HG02885 (cell line): ENCODE results near the gene THAP5.

Experiments used
- ATAC-seq: cut with Tn5 transposase; IDR thresholded peaks from one replicate; pipeline ENCODE4 v1.9.1; 2021; ENCODE audit warnings: mild to moderate bottlenecking; ENCODE audit not compliant: unreplicated experiment, poor library complexity

Gene THAP5

GRCh38 chr7:108569381-108570145 lies at the start of gene THAP5, which contains the start of gene DNAJB9:
Gene THAP5, minus strand, starts transcription at chr7:108569706. Its CDS starts 137 bp downstream, at chr7:108569569.
Gene DNAJB9, plus strand, starts transcription at chr7:108569874. Its CDS starts 1,853 bp downstream, at chr7:108571727.
- ATAC-seq = peak; percentile 94

- no peak for ATAC-seq
Measured at GRCh38 chr7:108618056-108618455, 48.5 kb upstream of the THAP5 start.

DNA sequence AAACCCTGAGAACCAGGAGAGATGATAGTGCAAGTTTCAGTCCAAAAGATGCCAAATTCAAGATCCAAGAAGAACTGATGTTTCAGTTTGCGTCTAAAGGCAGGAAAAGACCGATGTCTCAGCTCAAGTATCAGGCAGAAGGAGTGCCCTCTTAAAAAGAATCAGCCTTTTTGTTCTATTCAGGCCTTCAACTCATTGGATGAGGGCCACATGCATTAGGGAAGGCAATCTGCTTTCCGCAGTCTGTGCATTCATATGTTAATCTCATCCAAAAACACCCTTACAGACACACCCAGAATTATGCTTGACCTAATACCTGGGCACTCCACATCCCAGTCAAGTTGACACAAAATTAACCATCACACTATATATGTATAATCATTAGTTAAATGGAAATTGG lies 45.4 kb upstream of the THAP5 start:
- ATAC-seq = no peak

DNA sequence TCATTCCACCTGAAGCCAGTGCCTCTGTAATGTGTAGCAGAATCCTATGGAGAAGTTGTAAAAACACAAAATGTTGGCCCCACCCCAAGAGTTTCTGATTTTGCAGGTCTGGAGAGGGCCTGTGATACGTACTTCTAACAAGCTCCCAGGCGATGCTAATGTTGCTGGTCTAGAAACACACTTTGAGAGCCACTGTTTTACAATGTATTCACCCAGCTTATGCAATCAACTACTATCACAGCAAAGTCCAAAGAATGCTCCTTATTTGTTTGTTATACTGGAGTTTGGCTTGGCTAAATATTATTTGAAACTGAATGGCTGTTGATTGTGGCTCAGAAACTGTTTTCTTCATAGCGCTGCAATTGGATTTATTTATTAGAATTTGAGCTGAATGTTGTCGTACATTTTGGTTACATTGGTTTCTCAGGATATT lies 44.5 kb upstream of the THAP5 start:
- ATAC-seq = no peak

- ATAC-seq = peak; percentile 80
Measured at GRCh38 chr7:108613147-108613948, 43.8 kb upstream of the THAP5 start.

GRCh38 chr7:108611268-108611667 lies 41.8 kb upstream of the THAP5 start:
- ATAC-seq = no peak

DNA sequence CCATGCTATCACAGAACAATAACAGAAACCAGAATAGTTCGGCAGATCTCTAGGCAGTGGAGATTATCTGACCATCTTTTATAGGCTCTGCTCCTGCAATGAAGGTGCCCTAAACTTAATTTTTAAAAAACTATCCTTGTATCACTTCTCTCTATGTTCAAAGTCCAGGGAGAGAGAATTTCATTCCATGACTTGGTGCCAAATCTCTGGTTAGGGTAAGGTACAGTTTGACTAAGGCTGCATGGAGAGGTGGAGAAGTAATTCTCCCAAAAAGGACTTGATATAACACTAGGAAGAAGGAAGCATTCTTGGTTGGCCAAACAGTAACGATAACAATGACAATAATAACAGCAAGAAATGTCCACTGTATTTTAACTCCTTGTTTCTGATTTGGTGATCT lies 40.1 kb upstream of the THAP5 start:
- ATAC-seq = no peak

GRCh38 chr7:108605559-108606201 lies 36.2 kb upstream of the THAP5 start:
- peak; percentile 67 for ATAC-seq

DNA sequence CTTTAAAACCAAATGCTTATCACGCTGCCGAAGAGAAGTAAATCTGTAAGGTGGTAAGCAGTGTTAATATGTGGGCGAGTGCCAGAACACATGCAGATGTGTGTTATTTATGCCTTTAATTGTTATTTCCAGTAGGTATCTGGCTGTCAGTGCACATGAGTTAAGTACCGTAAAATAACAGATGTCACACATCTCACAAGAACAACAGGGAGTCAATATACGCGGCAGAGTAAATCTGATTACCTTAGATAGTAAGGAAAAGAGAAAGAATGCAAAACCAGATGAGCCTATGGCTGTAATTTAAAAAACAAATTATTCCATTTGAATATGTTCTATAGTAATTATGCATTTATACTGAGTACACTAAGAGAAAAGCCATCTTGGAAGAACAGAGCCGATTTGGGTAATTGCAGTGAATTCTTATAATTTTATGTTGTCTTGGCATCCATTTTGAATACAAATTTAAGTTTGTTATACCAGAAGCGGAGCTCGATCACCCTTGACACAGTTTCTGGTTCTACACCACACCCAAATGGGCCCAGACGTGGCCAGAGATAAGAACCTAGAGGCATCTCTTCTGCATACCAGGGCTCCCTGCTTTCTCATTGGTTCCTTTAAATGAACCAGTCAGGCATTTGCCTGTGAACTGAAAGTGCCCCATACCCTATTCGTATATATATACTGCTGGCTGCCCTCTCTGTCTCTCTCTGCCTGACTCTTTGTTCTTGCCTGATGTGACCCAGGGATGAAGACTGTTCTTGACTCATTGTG lies 35.0 kb upstream of the THAP5 start:
- ATAC-seq = no peak

DNA sequence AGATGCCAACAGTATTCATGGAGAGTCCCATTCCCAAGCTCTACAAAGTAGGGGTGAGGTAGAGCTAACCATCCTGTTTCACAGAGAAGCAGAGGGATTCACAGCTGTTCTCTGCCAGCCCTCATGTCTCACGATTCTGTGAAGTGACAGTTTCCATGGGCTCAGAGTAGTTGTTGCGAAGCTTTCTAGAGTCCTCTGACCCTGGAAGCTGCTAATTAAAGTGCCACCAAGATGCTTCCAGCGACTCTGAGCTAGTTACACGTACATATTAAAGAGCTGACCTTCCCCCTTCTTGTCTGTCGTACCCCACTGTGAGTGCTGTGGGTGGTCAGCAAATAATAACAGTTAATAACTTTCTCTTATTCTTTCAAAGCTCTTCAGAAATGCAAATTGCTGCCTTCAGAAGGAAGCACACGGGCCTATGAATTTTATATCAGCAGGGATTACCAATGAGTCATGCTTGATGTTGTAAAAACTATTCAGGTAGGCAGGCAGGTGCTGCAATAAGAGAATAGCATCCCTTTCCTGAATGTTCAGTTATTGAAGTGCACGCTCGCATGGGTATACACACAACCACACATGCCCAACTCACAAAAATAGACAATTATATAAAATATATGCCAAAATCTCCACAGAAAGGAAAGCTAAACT lies 34.3 kb upstream of the THAP5 start:
- ATAC-seq = no peak

DNA sequence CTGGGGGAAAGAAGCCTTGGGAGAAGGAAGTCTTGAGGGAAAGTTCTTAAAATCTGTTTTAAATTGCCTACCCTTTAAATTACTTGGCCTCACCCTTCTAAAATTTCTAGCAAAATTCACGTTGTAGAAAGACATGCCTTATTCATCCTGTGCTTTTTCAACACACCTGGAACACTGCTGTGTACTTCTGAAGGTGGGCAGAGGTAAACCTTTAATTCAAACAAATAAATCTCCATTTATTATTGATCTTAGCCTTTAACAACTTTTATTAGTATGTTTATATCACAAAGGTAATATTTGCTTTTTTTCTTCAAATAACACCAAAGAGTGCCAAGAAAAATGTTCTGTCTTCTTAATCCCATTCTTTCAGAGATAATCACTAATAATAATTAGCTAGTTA lies 30.9 kb upstream of the THAP5 start:
- no peak for ATAC-seq

DNA sequence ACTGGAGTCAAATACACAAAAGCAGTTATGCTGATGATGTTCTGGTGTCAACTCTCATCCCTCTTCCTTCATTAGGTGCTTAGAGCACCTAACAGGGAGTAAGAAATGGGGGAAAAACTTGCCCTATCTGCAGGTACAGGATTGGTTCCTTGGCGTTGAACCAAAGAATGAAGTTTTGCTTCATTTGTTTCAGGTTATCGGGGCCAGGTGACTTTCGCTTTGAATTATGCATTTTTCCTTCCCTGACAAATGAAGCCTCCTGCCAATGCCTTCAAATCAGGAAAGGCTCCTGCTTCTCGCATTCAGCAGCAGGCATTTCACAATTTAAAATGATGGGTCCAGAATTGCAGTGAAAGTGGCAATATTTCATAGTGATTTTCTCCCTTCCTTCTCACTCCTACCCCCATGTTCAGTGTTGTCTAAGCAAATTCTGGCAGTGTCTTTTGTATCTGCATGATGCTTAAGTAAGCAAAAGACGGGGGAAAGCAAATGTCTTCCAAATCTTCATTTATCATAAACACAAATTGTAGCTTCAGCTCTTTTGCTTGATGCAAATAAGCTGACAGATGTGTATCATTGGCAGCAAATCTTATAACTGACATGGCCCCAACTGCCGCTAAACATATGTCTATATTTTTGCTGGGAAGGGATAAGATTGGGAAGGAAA lies 29.5 kb upstream of the THAP5 start:
- ATAC-seq = no peak

DNA sequence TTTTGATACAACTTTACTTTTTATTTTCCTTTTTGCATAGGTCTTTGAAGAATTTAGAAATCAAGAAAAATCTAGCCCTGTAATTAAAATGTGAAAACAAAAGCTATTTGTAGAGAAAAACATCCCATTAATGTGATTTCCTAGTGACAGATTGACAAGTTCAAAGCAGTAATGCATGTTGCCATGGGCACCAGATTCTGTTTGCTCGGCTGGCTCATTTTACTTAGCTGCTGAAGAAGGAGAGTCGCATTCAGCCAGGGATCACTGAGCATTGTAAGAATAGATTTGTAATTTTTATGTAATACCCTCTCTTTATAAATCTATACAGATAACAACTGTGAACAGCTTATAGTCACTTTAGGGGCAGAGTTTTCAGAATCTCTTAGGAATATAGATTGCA lies 28.6 kb upstream of the THAP5 start:
- no peak for ATAC-seq

DNA sequence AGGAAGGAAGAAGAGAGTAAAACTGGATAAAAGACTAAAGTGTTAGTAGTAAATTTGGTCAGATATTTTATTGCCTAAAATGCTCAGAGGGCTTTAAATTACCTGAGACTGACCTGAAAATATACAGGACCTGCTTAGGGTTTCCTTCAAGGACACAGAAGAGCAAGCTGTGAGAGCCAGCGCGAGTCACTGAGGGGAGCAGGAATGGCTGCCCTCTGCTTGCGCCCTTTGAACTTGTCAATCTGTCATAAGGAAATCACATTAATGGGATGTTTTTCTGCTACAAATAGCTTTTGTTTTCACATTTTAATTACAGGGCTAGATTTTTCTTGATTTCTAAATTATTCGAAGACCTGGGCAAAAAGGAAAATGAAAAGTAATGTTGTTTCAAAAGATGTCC lies 27.1 kb upstream of the THAP5 start:
- ATAC-seq = no peak

- no peak for ATAC-seq
Measured at GRCh38 chr7:108592646-108593201, 23.2 kb upstream of the THAP5 start.

- ATAC-seq = no peak
Measured at GRCh38 chr7:108590606-108591005, 21.1 kb upstream of the THAP5 start.

GRCh38 chr7:108589874-108590273 lies 20.4 kb upstream of the THAP5 start:
- ATAC-seq = no peak

- no peak for ATAC-seq
Measured at GRCh38 chr7:108589199-108589598, 19.7 kb upstream of the THAP5 start.

- ATAC-seq = no peak
Measured at GRCh38 chr7:108586274-108586710, 16.8 kb upstream of the THAP5 start.
